Lower lobe of right lung (tissue), 2 donors: ENCODE data around the gene JADE2. TPM values are rescaled to one million over a fixed set of nuclear protein-coding genes. Genes with fewer than 3 reads are reported as not detected.

ENCODE experiments used
- ATAC-seq, 2 donors: fragments of 200-7000 bp; cut with Tn5 transposase; one replicate each; pipeline ENCODE4 v1.9.1; 2020 to 2022; ENCODE audit warnings: mild to moderate bottlenecking in 2 of 2, moderate library complexity in 2 of 2
- DNase-seq: peaks from one replicate; pipeline ENCODE4 v3.0.0-alpha.2; 2020
- H3K27ac ChIP-seq: fragments of 200-600 bp; one replicate; pipeline ENCODE4 v1.8.0; 2022
- H3K27me3 ChIP-seq: fragments of 200-600 bp; one replicate; pipeline ENCODE4 v1.8.0; 2022; ENCODE audit warnings: low read depth
- H3K36me3 ChIP-seq: fragments of 200-600 bp; one replicate; pipeline ENCODE4 v1.8.0; 2022; ENCODE audit warnings: mild to moderate bottlenecking
- H3K4me1 ChIP-seq: fragments of 200-600 bp; one replicate; pipeline ENCODE4 v1.8.0; 2022
- H3K4me3 ChIP-seq: fragments of 200-600 bp; one replicate; pipeline ENCODE4 v1.8.0; 2022; ENCODE audit warnings: mild to moderate bottlenecking
- H3K9me3 ChIP-seq: fragments of 200-600 bp; one replicate; pipeline ENCODE4 v1.8.0; 2022
- intact Hi-C: fragments of 100-400 bp; cut with DNase I; formaldehyde crosslinking; loops from one replicate; pipeline ENCODE4 v1.11.0; 2022
- total RNA-seq: library from RNA; stranded (reverse); fragmentation: NEBNext Ultra II Directional; extraction: Animal tissue kit (Norgen Biotek cat#: 25700); gene quantifications from one replicate; pipeline ENCODE4 v1.2.1, GENCODE V29; 2021
- TF ChIP-seq, protein P1 (sequence below): fragments of 200-600 bp; IDR thresholded peaks from one replicate; pipeline ENCODE4 v1.8.0; 2022; ENCODE audit warnings: antibody characterized with exemption, mild to moderate bottlenecking
- donor health status: DM: no; HTN: yes; CAD: no; lungs with severe emphysema.

Gene JADE2
- total RNA-seq, 1 donor from 2014 or later, result 79.4 TPM

DNA sequence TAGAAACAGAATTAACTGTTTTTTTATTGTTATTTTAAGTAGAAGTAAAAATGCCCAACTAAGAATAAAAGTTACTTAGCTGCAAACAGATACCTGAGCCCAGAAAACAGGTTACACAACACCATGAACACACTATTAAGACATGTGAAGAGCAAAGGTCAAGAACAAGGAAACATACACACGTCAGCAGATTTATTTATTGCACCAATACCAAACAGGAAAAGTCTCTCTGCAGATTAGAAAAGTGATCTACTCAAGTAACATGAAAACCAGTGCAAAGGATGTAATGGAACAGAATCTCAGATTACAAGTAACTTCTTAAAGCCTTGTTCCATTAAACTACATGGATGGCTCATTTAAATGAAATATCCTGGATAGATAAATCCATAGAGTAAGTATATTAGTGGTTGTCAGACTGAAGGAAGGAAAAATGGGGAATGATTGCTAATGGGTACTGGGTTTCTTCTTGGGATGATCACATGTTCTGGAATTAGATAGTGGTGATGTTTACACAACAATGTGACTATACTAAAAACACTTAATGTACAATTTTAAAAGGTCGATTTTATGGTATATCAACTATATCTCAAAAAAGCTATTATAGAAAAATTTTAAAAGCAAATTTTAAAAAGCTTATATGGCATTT lies 101.0 kb downstream of the JADE2 start:
- intact Hi-C loops, result no loop called here
- Histone ChIP-seq H3K9me3 (no peaks in the 10 kb centered on the region), H3K4me3 (no peak overlapping the region), H3K27ac (peak overlapping the region; percentile 27), H3K27me3 (no peaks in the 10 kb centered on the region), H3K36me3 (peaks cover 41% of the 10 kb centered on the region), H3K4me1 (peaks cover 16% of the 10 kb centered on the region)
- TF ChIP-seq, protein P1, sequence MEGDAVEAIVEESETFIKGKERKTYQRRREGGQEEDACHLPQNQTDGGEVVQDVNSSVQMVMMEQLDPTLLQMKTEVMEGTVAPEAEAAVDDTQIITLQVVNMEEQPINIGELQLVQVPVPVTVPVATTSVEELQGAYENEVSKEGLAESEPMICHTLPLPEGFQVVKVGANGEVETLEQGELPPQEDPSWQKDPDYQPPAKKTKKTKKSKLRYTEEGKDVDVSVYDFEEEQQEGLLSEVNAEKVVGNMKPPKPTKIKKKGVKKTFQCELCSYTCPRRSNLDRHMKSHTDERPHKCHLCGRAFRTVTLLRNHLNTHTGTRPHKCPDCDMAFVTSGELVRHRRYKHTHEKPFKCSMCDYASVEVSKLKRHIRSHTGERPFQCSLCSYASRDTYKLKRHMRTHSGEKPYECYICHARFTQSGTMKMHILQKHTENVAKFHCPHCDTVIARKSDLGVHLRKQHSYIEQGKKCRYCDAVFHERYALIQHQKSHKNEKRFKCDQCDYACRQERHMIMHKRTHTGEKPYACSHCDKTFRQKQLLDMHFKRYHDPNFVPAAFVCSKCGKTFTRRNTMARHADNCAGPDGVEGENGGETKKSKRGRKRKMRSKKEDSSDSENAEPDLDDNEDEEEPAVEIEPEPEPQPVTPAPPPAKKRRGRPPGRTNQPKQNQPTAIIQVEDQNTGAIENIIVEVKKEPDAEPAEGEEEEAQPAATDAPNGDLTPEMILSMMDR, result no peak
- ATAC-seq (peak; percentile 83 to 90), DNase-seq (no peak)

Other genes with a start within 250 kb of the JADE2 start
- 2.2 TPM for gene CDKL3, start 158.5 kb upstream of the JADE2 start, total RNA-seq
- gene UBE2B, start 154.1 kb upstream of the JADE2 start, total RNA-seq, result 106 TPM
- 14.5 TPM for gene CDKN2AIPNL, start 113.8 kb upstream of the JADE2 start, total RNA-seq
- 60.0 TPM for gene SAR1B, start 107.2 kb downstream of the JADE2 start, total RNA-seq
- gene SEC24A, start 123.1 kb downstream of the JADE2 start, total RNA-seq, result 22.0 TPM
- 25.6 TPM for gene CAMLG, start 212.9 kb downstream of the JADE2 start, total RNA-seq
- 43.3 TPM for gene DDX46, start 233.1 kb downstream of the JADE2 start, total RNA-seq